Activated effector memory CD4-positive, alpha-beta T cell treated with anti-CD3 and anti-CD28 coated beads, Interleukin-2, amount 50 U/mL, for 16 hours (primary cell): ENCODE measurements around the gene YWHAG.
"Not testable (repeated sequence)": the region's sequence is repeated elsewhere in the genome, so short reads cannot be mapped to it uniquely, and the experiment has no call there.

Experiments
- DNase-seq: peaks from one replicate; pipeline ENCODE4 v3.0.0-alpha.2; 2020

YWHAG gene

DNA sequence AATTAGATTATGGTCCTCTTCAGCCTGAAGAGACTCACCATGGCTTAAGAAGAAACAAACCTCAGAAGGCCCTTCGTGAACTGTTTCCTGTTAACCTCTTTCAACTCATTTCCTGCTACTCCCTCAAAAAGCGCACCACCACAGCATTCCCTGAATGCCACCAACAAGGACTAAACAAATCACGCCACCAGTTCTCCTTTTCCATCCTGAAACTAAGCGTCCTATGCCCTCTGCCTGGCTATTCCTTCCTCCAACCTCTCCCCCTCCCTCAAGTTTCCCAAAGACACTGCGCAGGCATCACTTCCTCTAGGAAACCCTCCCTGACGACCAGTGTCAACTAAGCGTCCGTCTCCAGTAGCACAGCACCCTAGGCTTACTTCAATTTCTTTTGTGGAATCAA is 12.0 kb downstream of the YWHAG start:
- DNase-seq, result no peak

DNA sequence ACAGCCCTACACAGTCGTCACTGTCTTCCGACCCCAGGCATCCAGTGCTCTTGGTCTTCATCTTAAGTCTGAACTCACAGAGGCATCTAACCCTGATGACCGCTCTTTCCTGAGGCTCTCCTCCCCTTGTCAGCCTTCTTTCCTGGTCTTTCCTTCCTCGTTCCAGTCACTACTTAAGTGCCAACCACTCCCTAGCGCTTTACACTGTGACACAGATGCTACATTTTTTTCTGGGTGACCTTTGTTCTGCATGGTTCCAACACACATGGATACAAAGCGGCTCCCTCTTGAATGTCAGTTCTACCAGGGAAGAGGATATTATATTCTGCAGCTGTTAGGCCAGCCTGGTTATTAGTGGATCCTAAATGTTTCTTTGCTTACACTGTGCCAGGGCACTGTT is 12.7 kb downstream of the YWHAG start:
- DNase-seq, result no peak

GRCh38 chr7:76343931-76344321 is 14.9 kb downstream of the YWHAG start:
- no peak for DNase-seq

DNA sequence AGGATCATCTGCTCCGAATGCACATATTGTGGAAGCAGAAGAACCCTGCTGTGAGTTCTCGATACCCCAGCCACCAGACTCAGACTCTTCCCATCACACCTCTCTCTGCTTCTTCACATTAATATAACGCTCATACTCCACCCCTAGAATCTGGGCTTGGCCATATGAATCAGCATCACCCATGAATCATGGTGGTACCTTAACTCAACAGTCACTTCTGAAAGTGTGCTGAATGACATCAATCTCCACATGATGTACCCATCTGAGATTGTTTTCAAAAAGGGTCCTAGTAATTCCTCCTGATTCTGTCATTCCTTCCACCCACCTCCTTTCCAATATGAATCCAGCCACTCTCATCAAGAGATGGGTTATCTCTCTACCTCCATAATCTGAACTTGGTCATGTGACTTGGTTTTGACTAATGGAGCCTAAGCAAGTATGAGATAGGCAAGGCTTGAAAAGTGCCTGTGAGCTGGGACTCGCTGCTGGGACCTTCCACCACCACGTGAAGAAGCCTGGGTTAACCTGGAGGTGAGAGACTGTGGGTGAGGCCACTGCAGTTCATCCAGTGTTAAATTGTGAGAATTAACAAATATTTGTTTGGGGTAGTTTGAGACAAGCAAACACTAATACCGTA is 15.4 kb downstream of the YWHAG start:
- no peak for DNase-seq

DNA sequence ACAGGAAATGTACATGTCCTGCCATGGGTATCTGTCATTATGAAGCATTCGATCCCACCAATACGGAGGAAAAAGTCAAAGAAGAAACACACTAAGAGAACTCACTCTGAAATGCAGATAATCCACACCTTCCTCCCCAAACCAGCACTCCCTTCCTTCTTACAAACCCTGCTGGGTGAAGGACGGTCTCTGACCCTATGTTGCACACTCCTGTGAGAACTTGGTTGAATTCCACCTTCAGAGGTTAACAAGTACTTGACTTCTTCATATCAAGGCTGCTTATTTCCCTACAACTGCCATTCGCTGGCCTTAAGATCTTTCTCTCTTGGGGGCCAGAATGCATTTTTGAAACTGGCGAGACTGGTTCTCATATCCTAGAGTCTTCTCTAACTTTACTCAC is 16.6 kb downstream of the YWHAG start:
- DNase-seq, result no peak

GRCh38 chr7:76340617-76341131 is 18.1 kb downstream of the YWHAG start:
- no peak for DNase-seq

GRCh38 chr7:76338298-76339084 is 20.3 kb downstream of the YWHAG start:
- DNase-seq, result no peak

DNA sequence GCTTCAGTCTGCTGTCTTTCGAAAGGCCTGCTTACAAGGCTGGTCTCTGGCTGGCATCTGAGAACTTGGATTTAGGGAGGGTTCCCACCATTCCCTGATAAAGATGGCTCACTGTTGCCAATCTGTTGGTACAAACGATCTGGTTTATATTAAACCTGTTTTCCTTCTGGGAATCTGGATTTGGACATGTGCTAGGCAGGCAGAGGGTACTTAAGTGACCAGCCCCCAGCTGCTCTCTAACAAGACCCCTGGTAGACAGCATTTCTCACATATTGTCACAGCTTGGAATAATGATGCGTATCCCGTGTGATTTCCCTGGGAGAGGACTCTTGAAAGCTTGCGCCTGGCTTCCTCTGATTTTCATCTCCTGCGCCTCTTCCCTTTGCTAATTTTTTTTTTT is 21.6 kb downstream of the YWHAG start:
- no peak for DNase-seq

DNA sequence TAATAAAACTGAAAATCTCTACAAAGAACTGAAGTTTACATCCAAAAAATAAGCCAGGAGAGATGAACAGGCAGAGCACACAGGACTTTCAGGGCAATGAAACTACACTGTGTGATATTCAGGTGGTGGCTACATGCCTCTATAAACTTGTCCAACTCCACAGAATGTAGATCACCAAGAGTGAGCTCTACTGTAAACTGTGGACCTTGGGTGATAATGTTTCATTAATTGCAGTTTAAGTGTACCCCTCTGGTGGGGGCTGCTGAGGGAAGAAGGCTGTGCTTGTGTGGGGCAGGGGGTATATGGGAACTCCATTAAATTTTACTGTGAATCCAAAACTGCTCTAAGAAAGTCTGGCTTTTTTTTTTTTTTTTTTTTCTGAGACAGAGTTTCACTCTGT is 22.7 kb downstream of the YWHAG start:
- DNase-seq, result no peak

- not testable (repeated sequence) for DNase-seq
These were observed 23.4 kb downstream of the YWHAG start for GRCh38 chr7:76335417-76335816.

- DNase-seq, result no peak
These were observed 24.3 kb downstream of the YWHAG start for GRCh38 chr7:76334320-76334967.

DNA sequence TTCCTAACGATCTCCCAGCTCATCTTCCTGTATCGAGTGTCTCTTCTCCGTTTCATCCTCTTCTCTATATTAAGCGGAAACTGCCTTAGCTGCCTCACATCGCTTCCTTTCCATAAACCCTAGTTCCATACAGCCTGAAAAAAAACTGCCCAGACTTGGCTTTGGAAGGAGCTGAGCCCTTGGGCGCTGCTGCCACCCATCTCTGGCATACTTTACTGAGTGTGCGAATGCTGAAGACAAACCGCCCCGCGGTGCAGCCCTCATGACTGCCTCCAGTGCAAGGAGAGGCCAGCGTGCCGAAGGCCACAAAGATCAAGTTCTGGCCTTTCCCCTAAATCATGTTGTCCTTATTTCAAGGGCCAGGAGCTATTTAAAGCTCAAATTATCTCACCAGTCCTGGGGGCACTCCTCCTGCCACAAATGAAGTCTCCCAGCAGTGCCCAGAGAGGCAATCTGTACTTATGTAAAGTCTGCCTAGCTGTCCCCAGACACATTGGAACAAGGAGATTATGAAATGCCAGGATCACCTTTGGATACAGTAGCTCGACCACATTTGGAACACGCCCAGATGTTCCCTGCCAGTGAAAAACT is 25.2 kb downstream of the YWHAG start:
- DNase-seq, result no peak

DNA sequence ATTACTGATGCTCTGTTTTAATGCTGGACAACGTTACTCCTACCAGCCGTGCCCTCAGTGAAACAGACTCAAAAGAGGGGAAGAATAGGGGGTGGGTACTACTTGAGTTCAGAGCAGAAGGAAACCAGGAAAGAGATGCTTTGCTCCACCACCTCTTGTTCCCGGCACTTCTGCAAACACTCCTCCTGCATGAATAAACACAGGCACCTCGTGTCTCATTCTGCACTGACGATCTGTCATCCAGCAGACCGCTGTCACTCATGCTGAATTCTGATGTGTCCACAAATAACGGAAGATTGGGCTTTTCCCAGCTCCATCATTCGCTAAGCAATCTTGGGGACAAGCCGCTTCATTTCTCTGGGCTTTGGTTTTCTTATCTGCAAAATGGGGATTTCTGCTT is 26.7 kb downstream of the YWHAG start:
- DNase-seq, result no peak

- no peak for DNase-seq
These were observed 28.1 kb downstream of the YWHAG start for GRCh38 chr7:76330673-76331072.

DNA sequence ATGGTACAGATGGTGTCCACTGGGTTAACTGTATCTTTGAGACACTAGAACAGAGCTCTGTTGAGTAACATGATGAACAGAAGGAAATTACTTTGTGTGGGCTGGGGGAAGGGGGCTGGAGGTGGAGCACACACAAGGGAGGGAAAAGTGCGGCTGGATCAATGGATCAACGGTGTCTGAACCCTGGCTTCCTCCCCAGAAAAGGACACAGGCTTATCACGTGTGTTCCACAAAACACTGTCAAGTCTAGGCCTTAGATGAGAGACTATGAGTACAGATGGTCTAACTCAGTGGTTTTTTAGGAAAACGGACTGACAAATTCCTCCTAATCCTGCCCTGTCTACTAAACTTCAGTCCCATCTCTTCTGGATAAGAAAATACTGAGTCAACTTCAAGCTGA is 28.5 kb downstream of the YWHAG start:
- no peak for DNase-seq

DNA sequence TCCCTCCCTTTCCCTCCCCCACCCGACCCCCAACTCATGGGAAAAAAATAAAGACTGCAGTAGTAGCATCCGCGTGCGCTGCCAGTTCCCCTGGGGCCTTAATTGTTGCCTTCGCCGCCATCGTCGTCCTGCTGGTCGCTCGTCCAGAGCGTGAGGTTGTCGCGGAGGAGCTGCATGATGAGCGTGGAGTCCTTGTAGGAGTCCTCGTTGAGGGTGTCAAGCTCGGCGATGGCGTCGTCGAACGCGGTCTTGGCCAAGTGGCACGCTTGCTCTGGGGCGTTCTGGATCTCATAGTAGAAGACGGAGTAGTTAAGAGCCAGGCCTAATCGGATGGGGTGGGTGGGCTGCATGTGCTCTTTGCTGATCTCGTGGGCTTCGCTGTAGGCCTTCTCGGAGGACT is 29.3 kb downstream of the YWHAG start:
- no peak for DNase-seq

DNA sequence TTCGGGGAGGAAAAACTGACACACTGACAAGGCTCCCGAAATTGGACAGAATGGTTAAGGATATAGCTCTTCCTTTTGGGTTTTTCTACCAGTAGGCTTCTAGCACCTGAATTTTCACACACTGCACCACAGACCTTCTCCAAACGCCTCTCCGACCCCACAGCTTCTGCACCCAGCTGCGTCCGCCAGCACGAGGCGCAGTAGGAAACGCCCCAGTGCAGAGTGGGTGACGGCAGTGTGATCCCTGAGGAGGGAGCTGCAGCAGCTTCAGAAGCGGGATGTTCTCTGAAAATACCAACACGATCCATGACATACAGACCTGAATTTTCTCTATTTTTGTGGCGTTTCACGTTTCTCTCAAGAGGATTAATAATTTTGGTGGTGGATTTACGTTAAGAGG is 30.4 kb downstream of the YWHAG start:
- DNase-seq, result no peak

DNA sequence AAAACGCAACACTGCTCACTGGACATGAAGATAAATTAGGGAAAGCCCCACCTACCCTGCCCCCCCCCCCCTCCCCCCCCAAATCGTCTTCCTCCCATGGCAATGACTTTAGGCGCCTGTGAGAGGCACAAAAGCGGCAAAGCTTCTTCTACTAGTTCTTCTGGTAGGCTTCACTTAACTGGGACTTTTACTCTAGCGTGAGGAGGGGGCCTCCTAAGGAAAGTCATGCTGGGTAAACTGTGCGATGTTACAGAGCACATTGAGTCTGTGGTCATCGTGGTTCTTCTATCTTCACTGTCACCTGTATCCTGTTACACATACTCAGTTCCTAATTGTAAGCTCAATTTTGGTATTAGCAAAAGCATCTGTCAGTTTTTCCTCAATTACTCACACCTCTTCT is 31.2 kb downstream of the YWHAG start:
- no peak for DNase-seq

DNA sequence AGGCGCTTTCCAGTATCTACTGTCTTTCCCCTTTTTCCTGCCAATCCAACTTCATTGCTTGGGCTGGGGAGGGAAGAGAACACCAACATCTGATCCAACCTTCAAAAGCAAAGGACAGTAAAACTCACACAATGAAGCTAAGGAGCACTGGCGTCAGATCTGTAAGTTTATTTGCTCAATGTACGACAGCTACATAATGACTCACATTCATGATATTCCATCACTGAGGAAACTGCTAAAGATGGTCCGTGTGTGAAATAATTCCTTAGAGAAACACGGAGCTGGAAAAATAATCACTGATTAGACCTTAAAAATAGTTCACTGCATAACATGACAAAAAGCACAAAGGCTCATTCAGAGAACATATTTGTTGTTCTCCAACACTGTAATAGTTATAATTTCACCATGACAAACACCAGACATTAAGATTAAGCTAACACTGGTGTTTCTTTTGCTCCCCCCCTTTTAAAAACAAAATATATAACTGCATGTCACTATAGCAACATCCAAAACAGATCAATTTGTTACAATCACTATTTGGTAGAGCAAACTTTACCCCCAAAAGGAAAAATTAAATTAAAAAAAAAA is 32.1 kb downstream of the YWHAG start:
- DNase-seq, result no peak

DNA sequence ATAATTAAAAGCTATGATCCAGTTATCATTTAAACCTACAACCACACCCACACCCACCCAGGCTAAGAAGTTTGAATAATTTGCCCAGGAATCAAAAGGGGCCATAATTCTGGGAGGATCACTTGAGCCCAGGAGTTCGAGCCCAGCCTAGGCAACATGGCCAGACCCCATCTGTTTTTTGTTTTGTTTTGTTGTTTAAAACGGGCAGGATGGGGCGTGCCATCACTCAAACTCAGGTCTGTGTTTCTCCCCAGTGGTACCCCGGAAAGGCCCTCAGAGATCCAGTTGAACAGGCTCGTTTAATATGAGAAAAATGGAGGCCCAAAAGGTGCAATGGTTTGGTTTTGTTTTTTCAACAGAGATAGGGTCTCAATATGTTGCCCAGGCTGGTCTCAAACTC is 33.0 kb downstream of the YWHAG start:
- DNase-seq, result no peak

- DNase-seq, result no peak
These were observed 33.7 kb downstream of the YWHAG start for GRCh38 chr7:76325092-76325491.

- peak; percentile 88 for DNase-seq
These were observed 40.1 kb downstream of the YWHAG start for GRCh38 chr7:76318488-76319353.
